GM19452 (cell line): ENCODE measurements around the gene BACE1.
"Not testable (repeated sequence)": the region's sequence is repeated elsewhere in the genome, so short reads cannot be mapped to it uniquely, and the experiment has no call there.

ENCODE experiments used
- ATAC-seq: cut with Tn5 transposase; IDR thresholded peaks from one replicate; pipeline ENCODE4 v1.9.1; 2021; ENCODE audit not compliant: unreplicated experiment

The BACE1 gene

DNA sequence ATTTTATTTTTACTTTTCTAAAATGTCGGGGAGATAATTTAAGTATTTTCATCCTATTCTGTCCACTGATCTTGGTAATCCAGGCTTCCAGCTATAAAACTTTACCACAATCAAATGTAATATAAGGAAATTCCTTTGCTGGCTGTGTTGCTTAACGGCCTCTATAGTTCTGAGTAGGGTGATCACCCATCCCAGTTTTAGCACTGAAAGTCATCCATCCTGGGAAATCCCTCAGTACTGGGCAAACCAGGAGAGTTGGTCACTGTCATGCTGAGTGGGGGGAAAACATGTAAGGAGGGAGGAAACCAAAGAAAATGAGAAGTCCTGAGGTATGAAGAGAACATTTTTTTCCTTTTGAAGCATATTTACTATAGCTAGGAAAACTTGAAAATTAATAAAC lies 37.7 kb downstream of the BACE1 start:
- no peak for ATAC-seq

GRCh38 chr11:117273550-117274289 lies 42.3 kb downstream of the BACE1 start:
- no peak for ATAC-seq

DNA sequence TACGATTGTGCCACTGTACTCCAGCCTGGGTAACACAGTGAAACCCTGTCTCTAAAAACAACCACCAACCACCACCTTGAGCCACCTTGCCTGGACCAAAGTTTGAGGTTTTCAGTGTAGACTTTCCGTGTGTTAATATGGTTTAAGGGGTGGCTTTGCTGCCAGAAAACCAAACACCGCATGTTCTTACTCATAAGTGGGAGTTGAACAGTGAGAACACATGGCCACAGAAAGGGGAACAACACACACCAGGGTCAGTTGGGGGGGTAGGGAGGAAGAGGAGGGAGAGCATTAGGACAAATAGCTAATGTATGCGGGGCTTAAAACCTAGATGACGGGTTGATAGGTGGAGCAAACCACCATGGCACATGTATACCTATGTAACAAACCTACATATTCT lies 43.9 kb downstream of the BACE1 start:
- ATAC-seq: not testable (repeated sequence)

- ATAC-seq: no peak
Measured at GRCh38 chr11:117271208-117271607, 44.8 kb downstream of the BACE1 start.

- ATAC-seq: no peak
Measured at GRCh38 chr11:117269856-117270255, 46.2 kb downstream of the BACE1 start.

GRCh38 chr11:117265745-117266144 lies 50.3 kb downstream of the BACE1 start:
- no peak for ATAC-seq

DNA sequence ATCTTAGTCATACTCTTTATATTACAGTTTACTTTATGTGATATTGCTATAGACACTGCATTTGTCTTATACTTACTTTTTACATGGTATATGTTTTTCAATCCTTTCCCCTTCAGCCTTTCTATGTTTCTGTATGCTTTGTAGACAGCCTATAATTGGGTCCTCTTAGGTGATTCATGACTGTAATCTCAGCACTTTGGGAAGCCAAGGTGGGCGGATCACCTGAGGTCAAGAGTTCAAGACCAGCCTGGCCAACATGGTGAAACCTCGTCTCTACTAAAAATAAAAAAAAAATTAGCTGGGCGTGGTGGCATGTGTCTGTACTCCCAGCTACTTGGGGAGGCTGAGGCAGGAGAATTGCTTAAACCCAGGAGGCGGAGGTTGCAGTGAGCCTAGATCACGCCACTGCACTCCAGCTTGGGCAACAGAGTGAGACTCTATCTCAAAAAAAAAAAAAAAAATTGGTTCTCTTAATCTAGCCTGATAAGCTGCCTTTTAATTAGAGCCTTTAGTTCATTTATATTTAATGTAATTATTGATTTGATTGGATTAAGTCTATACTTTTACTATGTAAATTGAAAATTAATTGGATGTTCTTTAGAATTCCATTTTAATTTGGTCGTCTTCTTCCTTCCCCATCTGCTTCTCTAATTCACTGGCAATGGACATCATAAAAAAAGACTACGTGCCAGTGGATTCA lies 51.3 kb downstream of the BACE1 start:
- not testable (repeated sequence) for ATAC-seq

DNA sequence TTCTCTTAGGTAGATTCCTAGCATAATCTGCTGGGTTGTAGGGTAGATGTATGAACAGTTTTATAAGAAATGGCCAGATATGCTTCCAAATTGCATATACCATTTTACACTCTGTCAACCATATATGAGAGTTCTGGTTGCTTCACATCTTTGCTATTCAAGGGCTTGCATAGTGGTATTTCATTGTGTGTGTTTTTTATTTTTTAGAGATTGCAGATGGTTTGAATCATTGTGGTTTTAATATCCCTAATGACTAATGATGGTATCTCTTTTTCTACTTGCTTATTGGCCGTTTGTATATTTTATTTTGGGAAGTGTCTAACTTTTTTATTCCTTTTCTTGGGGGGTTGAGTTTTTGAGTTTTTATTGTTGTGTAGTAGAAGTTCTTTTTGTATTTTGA lies 56.6 kb downstream of the BACE1 start:
- no peak for ATAC-seq

GRCh38 chr11:117258576-117258975 lies 57.5 kb downstream of the BACE1 start:
- ATAC-seq: no peak

GRCh38 chr11:117256573-117256972 lies 59.5 kb downstream of the BACE1 start:
- ATAC-seq: no peak

- no peak for ATAC-seq
Measured at GRCh38 chr11:117255966-117256365, 60.1 kb downstream of the BACE1 start.

- no peak for ATAC-seq
Measured at GRCh38 chr11:117251506-117251905, 64.5 kb downstream of the BACE1 start.

DNA sequence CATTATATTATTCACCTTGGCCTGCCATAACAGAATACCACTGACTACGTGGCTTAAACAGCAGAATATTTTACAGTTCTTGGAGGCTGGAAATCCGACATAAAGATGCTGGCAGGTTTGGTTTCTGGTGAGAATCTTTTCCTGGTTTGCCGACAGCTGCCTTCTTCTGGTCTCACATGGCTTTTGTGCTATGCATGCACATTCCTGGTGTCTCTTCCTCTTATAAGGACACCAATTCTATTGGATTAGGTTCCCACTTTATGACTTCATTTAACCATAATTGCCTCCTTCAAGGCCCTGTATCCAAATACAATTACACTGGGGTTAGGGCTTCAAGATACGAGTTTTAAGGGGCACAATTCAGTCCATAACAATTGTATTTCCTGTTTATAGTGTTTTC lies 66.5 kb downstream of the BACE1 start:
- no peak for ATAC-seq

GRCh38 chr11:117248341-117248740 lies 67.7 kb downstream of the BACE1 start:
- ATAC-seq: no peak

GRCh38 chr11:117239295-117239694 lies 76.8 kb downstream of the BACE1 start:
- no peak for ATAC-seq

DNA sequence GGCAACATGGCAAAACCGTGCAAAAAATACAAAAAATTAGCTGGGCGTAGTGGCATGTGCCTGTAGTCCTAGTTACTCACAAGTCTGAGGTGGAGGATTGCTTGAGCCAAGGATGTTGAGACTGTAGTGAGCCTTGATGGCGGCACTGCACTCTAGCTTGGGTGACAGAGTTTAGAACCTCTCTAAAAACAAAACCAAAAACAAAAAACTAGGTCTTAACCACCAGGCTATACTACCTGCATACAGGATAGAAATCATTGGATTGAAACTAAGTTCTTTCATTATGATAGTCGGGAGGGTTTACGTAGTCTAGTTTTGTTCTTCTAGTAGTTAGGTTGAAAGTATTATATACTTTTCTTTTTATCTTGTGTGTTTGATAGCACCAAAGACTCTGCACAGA lies 77.8 kb downstream of the BACE1 start:
- ATAC-seq: no peak
